Measurements from ENCODE around the gene KIF25. TPM values are rescaled to one million over a fixed set of nuclear protein-coding genes. Genes with fewer than 3 reads are reported as not detected.

Gene KIF25
- total RNA-seq, 1 donor from 2014 or later = not detected

GRCh38 chr6:168018664-168019063 lies 21.2 kb downstream of the KIF25 start:
- DNase-seq = no peak

GRCh38 chr6:168020242-168020641 lies 22.8 kb downstream of the KIF25 start:
- no peak for DNase-seq

DNA sequence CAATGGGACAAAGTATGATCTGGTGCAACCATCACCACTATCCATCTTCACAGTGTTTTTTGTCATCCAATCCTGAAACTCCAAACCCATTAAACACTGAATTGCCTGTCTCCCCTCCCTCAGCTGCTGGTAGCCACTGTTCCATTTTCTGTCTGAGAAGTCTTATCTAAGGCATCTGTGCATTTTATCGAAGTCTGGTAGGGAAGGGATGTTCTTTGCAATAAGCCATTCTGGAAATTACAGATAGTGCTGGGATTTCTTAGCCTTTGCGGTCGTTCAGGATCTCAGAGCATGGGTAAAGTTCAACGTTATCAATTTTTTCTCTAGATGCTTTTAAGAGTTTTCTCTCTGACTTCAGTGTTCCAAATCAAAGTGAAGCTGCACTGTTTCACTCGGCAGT lies 24.1 kb downstream of the KIF25 start:
- DNase-seq = no peak

- DNase-seq = no peak
Measured at GRCh38 chr6:168022488-168023321, 25.2 kb downstream of the KIF25 start.

DNA sequence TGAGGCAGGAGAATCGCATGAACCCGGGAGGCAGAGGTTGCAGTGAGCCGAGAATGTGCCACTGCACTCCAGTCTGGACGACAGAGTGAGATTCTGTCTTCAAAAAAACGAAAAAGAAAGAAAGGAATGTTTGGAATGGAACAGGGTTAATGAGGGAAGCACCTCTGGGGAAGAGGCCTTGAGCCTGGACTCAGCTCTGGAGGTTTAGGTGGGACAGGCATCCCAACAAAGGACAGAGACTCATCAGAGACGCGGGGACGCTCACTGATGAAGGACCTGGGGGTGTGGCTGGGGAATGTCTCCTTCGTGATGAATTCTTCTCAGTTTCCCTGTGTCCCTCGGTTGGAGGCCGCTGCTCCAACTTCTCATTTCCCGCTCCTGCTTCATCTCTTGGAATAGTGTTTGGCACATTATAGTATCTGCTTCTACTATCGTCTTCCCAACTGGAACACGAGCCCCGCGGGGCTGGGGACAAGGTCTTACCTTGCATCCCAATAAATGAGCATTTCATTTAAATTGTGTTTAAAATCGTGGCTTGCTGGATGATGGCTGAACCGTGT lies 27.6 kb downstream of the KIF25 start:
- DNase-seq = no peak

- DNase-seq = no peak
Measured at GRCh38 chr6:168025831-168026710, 28.6 kb downstream of the KIF25 start.

GRCh38 chr6:168026925-168027324 lies 29.5 kb downstream of the KIF25 start:
- DNase-seq = no peak

DNA sequence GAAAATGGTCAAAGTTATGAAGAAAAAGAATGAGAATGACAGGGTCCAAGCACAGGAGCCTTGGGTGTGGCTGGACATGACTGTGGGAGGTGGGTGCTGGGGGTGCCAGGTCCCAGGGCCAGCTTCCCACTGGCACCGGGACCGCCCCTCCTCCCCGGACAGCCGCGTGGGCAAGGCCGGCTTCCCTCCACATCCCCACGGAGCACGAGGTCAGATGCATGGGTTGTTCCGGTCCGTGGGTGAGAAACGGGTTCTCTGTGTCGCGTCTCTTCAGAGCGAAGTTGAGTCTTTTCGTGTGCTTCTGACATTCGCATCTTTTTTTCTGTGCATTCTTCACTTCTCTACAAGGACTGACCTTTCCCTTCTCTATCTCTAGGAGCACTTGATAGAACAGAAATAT lies 30.1 kb downstream of the KIF25 start:
- DNase-seq = no peak

- no peak for DNase-seq
Measured at GRCh38 chr6:168028181-168028580, 30.7 kb downstream of the KIF25 start.

DNA sequence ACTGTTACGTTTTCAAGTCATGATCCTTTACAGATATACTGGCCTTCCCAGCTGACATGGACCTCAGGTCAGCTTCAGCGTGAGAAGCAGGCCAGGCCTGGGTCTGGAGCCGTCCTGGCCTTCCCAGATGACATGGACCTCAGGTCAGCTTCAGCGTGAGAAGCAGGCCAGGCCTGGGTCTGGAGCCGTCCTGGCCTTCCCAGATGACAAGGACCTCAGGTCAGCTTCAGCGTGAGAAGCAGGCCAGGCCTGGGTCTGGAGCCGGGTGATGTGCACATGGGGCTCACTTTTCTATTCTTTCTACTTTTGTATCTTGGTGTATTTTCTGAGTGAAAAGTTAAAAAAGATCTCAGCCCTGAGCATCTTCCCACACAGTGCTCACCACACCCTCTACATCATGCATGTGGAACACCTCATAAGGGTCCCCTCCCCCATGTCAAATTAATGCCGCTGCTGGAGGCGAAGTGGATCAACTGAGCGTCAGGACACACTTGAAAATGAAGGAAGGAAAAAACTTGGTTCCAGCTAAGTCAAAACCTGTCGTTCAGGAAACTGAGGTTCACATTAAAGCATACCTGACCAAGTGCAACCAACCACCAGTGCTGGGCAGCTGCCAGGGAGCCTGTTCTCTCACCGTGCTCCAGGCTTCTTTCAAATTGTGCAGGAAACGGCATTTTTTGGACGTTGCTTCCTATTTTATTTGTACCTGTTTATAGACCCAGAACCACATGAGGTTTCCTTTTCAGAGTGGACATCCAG lies 32.2 kb downstream of the KIF25 start:
- DNase-seq = no peak

DNA sequence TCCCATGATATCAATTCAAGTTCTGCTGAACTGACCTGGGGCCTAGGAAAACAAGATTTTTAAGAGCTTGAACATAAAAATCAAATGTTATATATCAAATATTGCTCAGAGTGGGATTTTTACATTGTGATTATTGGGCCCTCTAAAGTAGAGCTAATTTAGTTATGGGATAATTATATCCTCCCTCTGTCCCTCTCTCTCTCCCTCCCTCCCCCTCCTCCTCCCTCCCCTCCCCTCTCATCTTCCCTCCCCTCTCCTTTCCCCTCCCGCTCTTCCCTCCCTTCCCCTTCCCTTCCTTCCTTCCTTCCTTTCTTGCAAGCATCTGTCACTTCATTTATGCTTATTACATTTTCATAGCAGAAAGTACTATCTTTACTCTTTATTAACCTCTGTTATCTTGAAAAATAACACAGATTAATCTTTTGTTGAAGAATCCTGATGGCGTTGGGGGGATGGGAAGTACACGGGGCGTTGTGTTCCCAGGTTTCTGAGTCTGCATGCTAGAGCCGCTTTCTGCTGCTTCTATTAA lies 32.8 kb downstream of the KIF25 start:
- DNase-seq = no peak

- no peak for DNase-seq
Measured at GRCh38 chr6:168030908-168031307, 33.4 kb downstream of the KIF25 start.

DNA sequence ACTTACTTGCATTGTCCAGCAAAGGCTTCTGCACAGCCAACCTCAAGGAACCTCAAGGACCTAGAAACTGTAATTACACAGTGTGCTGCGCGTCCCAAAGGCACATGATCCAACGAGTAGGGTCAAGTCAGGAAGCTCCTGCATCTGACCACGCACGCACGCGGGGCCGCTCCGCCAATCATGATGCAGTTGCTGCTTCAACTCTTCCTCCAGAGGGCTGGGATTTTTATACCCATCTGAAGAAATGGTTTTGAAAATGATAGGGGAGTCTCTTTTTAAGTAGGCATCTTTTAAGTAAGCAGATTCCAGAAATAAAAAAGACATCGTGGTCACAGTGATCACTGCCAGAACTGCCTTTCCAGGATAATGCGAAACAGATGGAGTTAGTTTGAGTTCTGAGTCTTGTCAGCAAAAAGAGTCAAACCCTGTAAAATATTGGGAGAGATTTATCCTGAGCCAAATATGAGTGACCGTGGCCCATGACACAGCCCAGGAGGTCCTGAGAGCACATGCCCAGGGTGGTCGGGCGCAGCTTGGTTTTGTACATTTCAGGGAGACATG lies 34.0 kb downstream of the KIF25 start:
- DNase-seq = no peak

GRCh38 chr6:168032005-168032760 lies 34.7 kb downstream of the KIF25 start:
- DNase-seq = peak; percentile 63

GRCh38 chr6:168033791-168034190 lies 36.3 kb downstream of the KIF25 start:
- DNase-seq = no peak

DNA sequence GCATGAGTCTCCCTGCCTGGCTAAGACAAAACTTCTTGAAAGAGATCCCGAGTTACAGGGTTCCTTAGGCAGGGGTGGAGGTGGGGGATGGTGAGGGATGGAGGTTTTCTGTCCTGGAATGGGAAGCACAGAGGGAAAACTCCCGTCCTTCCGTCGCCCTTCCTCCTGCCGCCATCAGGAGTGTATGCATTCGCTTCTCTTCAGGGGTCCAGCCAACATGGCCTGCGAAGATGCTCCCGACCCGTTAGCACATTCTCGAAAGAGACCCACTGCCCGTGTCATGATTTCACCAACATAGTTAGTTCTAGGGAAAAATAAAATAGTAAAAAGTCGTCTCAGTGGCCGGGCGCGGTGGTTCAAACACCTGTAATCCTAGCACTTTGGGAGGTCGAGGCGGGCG lies 37.1 kb downstream of the KIF25 start:
- DNase-seq = no peak

DNA sequence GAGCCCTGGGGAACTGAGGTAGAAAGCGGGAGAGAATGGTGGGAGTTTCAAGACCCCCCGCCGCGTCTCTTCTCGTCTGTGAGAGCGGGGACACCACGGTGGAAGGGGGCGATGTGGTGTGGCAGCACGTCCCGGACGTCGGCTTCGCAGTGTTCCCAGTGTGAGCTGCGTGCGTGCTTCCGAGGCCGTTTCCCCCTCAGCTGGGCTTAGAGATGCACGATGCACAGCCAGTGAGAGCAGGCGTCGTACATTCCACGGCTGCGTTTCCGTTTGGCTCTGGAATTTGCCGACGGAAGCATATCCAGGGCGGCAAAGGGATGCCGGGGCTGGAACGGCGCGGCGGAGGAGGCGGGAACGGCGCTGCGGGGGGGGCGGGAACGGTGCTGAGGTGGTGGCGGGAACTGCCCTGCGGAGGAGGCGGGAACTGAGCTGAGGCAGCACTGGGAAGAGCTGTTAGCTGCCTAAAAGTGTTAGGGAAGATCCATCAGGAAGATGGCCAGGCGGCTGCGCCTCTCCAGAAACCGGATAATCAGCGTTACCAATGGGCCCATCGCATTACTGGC lies 37.7 kb downstream of the KIF25 start:
- DNase-seq = peak; percentile 92

DNA sequence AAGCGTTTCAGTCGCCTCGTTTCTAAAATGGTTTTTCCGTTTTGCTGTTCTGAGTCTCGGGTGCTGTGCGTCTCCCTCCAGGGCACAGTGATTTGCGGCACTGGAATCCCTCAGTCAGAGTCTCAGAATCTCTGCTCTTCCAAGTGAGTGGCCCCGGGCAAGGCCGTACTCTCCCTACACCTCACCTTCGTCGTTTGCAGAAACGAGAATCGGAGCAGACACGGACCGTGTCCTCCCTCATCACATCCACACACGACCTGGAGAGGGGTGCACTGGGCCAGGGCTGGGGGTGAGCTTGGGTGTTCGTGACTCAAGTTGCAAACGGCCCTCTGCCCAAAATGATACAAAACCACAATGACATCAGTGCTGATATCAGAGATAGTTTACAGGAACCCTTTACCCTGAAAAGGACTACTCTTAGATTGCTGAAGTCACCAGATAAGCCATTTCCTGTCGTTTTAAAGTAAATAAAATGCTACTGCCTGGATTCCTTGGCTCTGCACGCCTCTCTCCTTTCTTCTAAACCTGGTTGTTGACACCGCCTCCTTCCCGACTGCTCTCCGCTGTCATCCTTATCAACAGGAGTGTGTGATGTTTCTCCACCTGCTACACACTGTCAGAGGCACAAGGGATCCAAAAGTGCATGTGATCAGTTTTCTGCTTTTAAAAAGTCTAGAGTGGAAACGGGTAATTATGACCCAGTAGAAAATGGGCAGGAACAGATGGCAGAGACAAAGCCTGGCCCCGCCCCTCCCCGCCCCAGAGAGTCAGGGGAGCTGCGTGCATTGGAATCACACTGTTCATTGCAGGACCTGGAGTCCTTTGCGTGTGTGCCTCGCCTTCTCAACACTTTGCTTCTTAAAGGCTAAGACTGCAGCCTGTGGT lies 38.4 kb downstream of the KIF25 start:
- DNase-seq = peak; percentile 60

- DNase-seq = peak; percentile 43
Measured at GRCh38 chr6:168037242-168037641, 39.8 kb downstream of the KIF25 start.

DNA sequence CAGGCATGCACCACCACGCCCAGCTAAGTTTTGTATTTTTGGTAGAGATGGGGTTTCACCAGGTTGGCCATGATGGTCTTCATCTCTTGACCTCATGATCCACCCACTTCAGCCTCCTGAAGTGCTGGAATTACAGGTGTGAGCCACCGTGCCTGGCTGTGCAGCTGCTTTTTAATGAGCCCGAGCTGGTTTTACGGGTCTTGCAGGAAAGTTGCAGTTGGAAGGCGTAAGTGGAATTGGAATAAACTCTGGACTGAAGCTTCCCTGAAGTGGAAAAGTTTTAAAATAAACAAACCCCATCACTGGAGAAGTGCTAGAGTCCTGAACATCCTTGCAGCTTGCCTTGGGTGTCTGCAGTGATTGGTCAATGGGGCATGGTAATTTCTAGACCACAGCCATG lies 40.4 kb downstream of the KIF25 start:
- no peak for DNase-seq
